ENCODE measurements around the gene PTGES.

DNA sequence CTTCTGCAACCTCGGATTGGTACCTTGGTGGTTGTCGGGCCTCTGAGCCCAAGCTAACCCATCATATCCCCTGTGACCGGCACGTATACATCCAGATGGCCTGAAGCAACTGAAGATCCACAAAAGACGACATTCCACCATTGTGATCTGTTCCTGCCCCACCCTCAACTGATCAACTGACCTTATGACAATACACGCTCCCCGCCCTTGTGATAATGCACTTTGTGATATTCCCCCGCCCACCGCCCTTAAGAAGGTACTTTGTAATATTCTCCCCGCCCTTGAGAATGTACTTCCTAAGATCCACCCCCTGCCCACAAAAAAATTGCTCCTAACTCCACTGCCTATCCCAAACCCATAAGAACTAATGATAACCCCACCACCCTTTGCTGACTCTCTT lies 33.6 kb upstream of the PTGES start:
- TF ChIP-seq, protein P1, sequence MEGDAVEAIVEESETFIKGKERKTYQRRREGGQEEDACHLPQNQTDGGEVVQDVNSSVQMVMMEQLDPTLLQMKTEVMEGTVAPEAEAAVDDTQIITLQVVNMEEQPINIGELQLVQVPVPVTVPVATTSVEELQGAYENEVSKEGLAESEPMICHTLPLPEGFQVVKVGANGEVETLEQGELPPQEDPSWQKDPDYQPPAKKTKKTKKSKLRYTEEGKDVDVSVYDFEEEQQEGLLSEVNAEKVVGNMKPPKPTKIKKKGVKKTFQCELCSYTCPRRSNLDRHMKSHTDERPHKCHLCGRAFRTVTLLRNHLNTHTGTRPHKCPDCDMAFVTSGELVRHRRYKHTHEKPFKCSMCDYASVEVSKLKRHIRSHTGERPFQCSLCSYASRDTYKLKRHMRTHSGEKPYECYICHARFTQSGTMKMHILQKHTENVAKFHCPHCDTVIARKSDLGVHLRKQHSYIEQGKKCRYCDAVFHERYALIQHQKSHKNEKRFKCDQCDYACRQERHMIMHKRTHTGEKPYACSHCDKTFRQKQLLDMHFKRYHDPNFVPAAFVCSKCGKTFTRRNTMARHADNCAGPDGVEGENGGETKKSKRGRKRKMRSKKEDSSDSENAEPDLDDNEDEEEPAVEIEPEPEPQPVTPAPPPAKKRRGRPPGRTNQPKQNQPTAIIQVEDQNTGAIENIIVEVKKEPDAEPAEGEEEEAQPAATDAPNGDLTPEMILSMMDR (IDR thresholded peaks at IDR 0.05): no peak
- no peak for TF ChIP-seq POLR2A (IDR thresholded peaks at IDR 0.05)

Data from sigmoid colon (tissue), 3 donors.